H1 (cell line): ENCODE measurements around the gene MANBA. TPM values are rescaled to one million over a fixed set of nuclear protein-coding genes. Genes with fewer than 3 reads are reported as not detected.

Experiments
- CTCF ChIA-PET: fragments of 300-600 bp; sonication (Branson Sonifier 250); formaldehyde crosslinking; loops from one replicate; lab custom pipeline; 2021; ENCODE audit not compliant: partially characterized antibody; lab: Charles Lee
- POLR2A ChIA-PET: fragments of 300-600 bp; sonication (Branson Sonifier 250); formaldehyde crosslinking; loops from one replicate; lab custom pipeline; 2021; ENCODE audit warnings: inconsistent platforms; ENCODE audit not compliant: partially characterized antibody; lab: Charles Lee
- DNase-seq, 2 experiments: peaks; one replicate each; pipeline versions ENCODE4 v3.0.0 to v3.0.0-alpha.2; 2010 to 2022; ENCODE audit warnings: low spot score in 2 of 2, low read depth in 1 of 2, mixed read lengths in 1 of 2
- FAIRE-seq: peaks from 2 replicates; lab custom pipeline; 2011; peaks lifted over from hg19 to GRCh38; lab: Jason Lieb, UNC
- H2AFZ ChIP-seq: 2 replicates; pipeline ENCODE4 v1.8.1; 2012; ENCODE audit warnings: low read length, inconsistent platforms
- H2AK5ac ChIP-seq: 2 replicates; pipeline ENCODE4 v1.6.1; 2013; ENCODE audit warnings: low read depth, low read length
- H2BK120ac ChIP-seq: replicated peaks from 2 replicates; pipeline ENCODE3; 2013; ENCODE audit warnings: low read depth, low read length, inconsistent platforms
- H2BK12ac ChIP-seq: 2 replicates; pipeline ENCODE4 v1.6.1; 2013; ENCODE audit warnings: low read depth, low read length
- H2BK15ac ChIP-seq: 2 replicates; pipeline ENCODE4 v1.6.1; 2013; ENCODE audit warnings: low read length
- H2BK20ac ChIP-seq: 2 replicates; pipeline ENCODE4 v1.6.1; 2013; ENCODE audit warnings: low read length
- H2BK5ac ChIP-seq: 2 replicates; pipeline ENCODE4 v1.6.1; 2013; ENCODE audit warnings: low read depth, low read length
- H3K14ac ChIP-seq: 2 replicates; pipeline ENCODE4 v1.6.1; 2013; ENCODE audit warnings: inconsistent platforms; ENCODE audit not compliant: insufficient read length
- H3K18ac ChIP-seq: 2 replicates; pipeline ENCODE4 v1.6.1; 2013; ENCODE audit warnings: low read length; ENCODE audit errors: extremely low read depth
- H3K23ac ChIP-seq: 2 replicates; pipeline ENCODE4 v1.6.1; 2013; ENCODE audit warnings: inconsistent platforms; ENCODE audit not compliant: insufficient read length
- H3K23me2 ChIP-seq: 2 replicates; pipeline ENCODE4 v1.6.1; 2013; ENCODE audit warnings: low read depth, low read length
- H3K27ac ChIP-seq: 2 replicates; pipeline ENCODE4 v1.6.1; 2011; ENCODE audit warnings: low read depth, low read length, inconsistent platforms
- H3K27me3 ChIP-seq, 4 experiments: replicated peaks in 1 of 4; 1 replicate in 1 of 4; 2 replicates in 3 of 4; pipeline versions ENCODE4 v1.6.1 to v1.8.1; 2011 to 2013; ENCODE audit warnings: low read length in 3 of 4, mild to moderate bottlenecking in 3 of 4, inconsistent platforms in 2 of 4, mixed read lengths in 2 of 4, moderate library complexity in 1 of 4; ENCODE audit not compliant: control insufficient read depth in 3 of 4, insufficient read depth in 3 of 4; ENCODE audit errors: extremely low read depth in 1 of 4
- H3K36me3 ChIP-seq, 4 experiments: 2 replicates each; pipeline versions ENCODE4 v1.6.1 to v1.8.1; 2011 to 2013; ENCODE audit warnings: mild to moderate bottlenecking in 4 of 4, low read length in 3 of 4, moderate library complexity in 2 of 4, control low read depth in 1 of 4, inconsistent platforms in 1 of 4; ENCODE audit not compliant: insufficient read depth in 4 of 4, control insufficient read depth in 2 of 4
- H3K4ac ChIP-seq: replicated peaks from 2 replicates; pipeline ENCODE3; 2013; ENCODE audit warnings: low read length, low read depth, mixed read lengths, inconsistent platforms; ENCODE audit not compliant: insufficient read length
- H3K4me1 ChIP-seq, 4 experiments: replicated peaks in 1 of 4; 1 replicate in 1 of 4; 2 replicates in 3 of 4; pipeline versions ENCODE4 v1.6.1 to v1.8.1; 2011 to 2013; ENCODE audit warnings: low read length in 3 of 4, inconsistent platforms in 2 of 4, mixed read lengths in 1 of 4; ENCODE audit not compliant: insufficient read depth in 4 of 4, control insufficient read depth in 3 of 4
- H3K4me2 ChIP-seq, 2 experiments: 2 replicates each; pipeline versions ENCODE4 v1.6.1 to v1.8.1; 2011 to 2013; ENCODE audit warnings: low read depth in 2 of 2, low read length in 2 of 2, control low read depth in 1 of 2, inconsistent platforms in 1 of 2, mild to moderate bottlenecking in 1 of 2; ENCODE audit not compliant: insufficient read depth in 1 of 2
- H3K4me3 ChIP-seq, 4 experiments: fragments of 200-600, 300-600 bp in 1 of 4; sonication (generic), shearing (Covaris generic), sonication (Bioruptor Twin) in 1 of 4; 2 replicates each; pipeline versions ENCODE4 v1.5.1 to v1.8.1; 2011 to 2016; ENCODE audit warnings: low read length in 4 of 4, low read depth in 3 of 4, control low read depth in 2 of 4, inconsistent platforms in 2 of 4, mild to moderate bottlenecking in 2 of 4, mixed read lengths in 1 of 4, moderate library complexity in 1 of 4; ENCODE audit not compliant: insufficient read depth in 2 of 4; ENCODE audit errors: extremely low read depth in 1 of 4
- H3K56ac ChIP-seq: replicated peaks from 2 replicates; pipeline ENCODE3; 2013; ENCODE audit warnings: low read depth, mild to moderate bottlenecking, mixed read lengths, low read length, inconsistent platforms; ENCODE audit not compliant: insufficient read length
- H3K79me1 ChIP-seq: 2 replicates; pipeline ENCODE4 v1.6.1; 2013; ENCODE audit warnings: low read depth, low read length, control low read depth
- H3K79me2 ChIP-seq, 2 experiments: 2 replicates each; pipeline versions ENCODE4 v1.6.1 to v1.8.1; 2012 to 2013; ENCODE audit warnings: low read length in 2 of 2, mild to moderate bottlenecking in 2 of 2, inconsistent platforms in 1 of 2; ENCODE audit not compliant: insufficient read depth in 2 of 2, control insufficient read depth in 1 of 2
- H3K9ac ChIP-seq, 4 experiments: replicated peaks in 1 of 4; 1 replicate in 1 of 4; 2 replicates in 3 of 4; pipeline versions ENCODE4 v1.6.1 to v1.8.1; 2011 to 2013; ENCODE audit warnings: low read depth in 3 of 4, low read length in 3 of 4, control low read depth in 2 of 4, mild to moderate bottlenecking in 2 of 4, moderate library complexity in 2 of 4, inconsistent platforms in 1 of 4; ENCODE audit errors: extremely low read depth in 1 of 4
- H3K9me3 ChIP-seq, 2 experiments: 2 replicates each; pipeline versions ENCODE4 v1.6.1 to v1.8.1; 2012 to 2013; ENCODE audit warnings: mild to moderate bottlenecking in 2 of 2, moderate library complexity in 2 of 2, control low read depth in 1 of 2, inconsistent platforms in 1 of 2, low read depth in 1 of 2, low read length in 1 of 2, mixed read lengths in 1 of 2; ENCODE audit not compliant: insufficient read depth in 2 of 2
- H4K20me1 ChIP-seq, 2 experiments: replicated peaks in 1 of 2; 2 replicates each; pipeline versions ENCODE3 to v1.8.1; 2011 to 2013; ENCODE audit warnings: inconsistent platforms in 2 of 2, low read length in 2 of 2, mild to moderate bottlenecking in 1 of 2; ENCODE audit not compliant: insufficient read depth in 2 of 2, control insufficient read depth in 1 of 2
- H4K5ac ChIP-seq: 2 replicates; pipeline ENCODE4 v1.6.1; 2013; ENCODE audit warnings: low read length, low read depth, mixed read lengths, inconsistent platforms; ENCODE audit not compliant: insufficient read length
- H4K8ac ChIP-seq: 2 replicates; pipeline ENCODE4 v1.8.0; 2013; ENCODE audit warnings: mild to moderate bottlenecking, moderate library complexity, low read length, inconsistent platforms; ENCODE audit not compliant: insufficient read depth; ENCODE audit errors: extremely low read depth
- H4K91ac ChIP-seq: replicated peaks from 2 replicates; pipeline ENCODE3; 2013; ENCODE audit warnings: low read length, mixed read lengths, inconsistent platforms; ENCODE audit not compliant: insufficient read length
- JUND ChIP-seq: IDR thresholded peaks from 2 replicates; pipeline ENCODE4 v1.6.1; 2011; ENCODE audit warnings: mild to moderate bottlenecking, improper control_type of control experiment, low read length
- POLR2AphosphoS5 ChIP-seq: IDR thresholded peaks from 2 replicates; pipeline ENCODE4 v1.6.1; 2011; ENCODE audit warnings: low read depth, low read length
- WGBS, 2 experiments: shearing (Covaris generic) in 1 of 2; methylation state at CpG; one replicate each; pipeline versions ENCODE4 v1.1.6 to v1.1.7; 2013 to 2015; ENCODE audit warnings: low lambda C conversion rate in 2 of 2, mixed read lengths in 2 of 2, inconsistent platforms in 1 of 2, low coverage in 1 of 2, missing lambda C conversion rate in 1 of 2; ENCODE audit not compliant: insufficient replicate concordance in 2 of 2, insufficient coverage in 1 of 2, insufficient read length in 1 of 2; ENCODE audit errors: extremely low coverage in 1 of 2, missing lambda C conversion rate in 1 of 2; 5-methylcytosine and 5-hydroxymethylcytosine counted together
- polyA plus RNA-seq, 7 experiments: library from polyadenylated mRNA; depleted of rRNA in 3 of 7; stranded (reverse) in 5 of 7; unstranded in 2 of 7; fragments of >200 nt in 5 of 7; fragments of 200-250 nt in 2 of 7; gene quantifications; 1 replicate in 5 of 7; 2 replicates in 1 of 7; 4 replicates in 1 of 7; pipeline versions ENCODE4 v1.2.1 to v1.2.3, GENCODE V29; 2011 to 2013; ENCODE audit warnings: missing spikeins in 2 of 7, mixed read lengths in 2 of 7
- total RNA-seq: library from RNA; stranded (reverse); fragmentation: NEBNext Ultra II Directional; extraction: Animal tissue kit (Norgen Biotek cat#: 25700); gene quantifications from 2 replicates; pipeline ENCODE4 v1.2.1, GENCODE V29; 2021

The MANBA gene
- total and polyA plus RNA-seq, 2 of the 8 experiments (the other 6 are each of a cell fraction or from before 2014, with no cell fraction given), result 22.9 to 27.8 TPM

GRCh38 chr4:102791318-102791835 lies 30.6 kb upstream of the MANBA start:
- H3K36me3 ChIP-seq, result peaks cover 0 to 13% (median 4%) of the 10 kb centered on the region in 4 experiments; a peak in 3 of 8 replicates
- no peak overlapping the region for H3K27ac ChIP-seq
- DNase-seq (no peak), FAIRE-seq (no peak)
- CTCF ChIA-PET, result interaction anchor here (1.8 kb wide), 1 partner anchor 241 kb away, joined by 4 read pairs; no protein-coding TSS in a partner anchor
- no peak overlapping the region for H2BK120ac ChIP-seq
- no peaks in the 10 kb centered on the region for H3K27me3 ChIP-seq
- no peak for TF ChIP-seq JUND
- TF ChIP-seq POLR2AphosphoS5, result peak; percentile 59; the same call in 1 of the 2 replicates
- no peak overlapping the region for H4K91ac ChIP-seq
- 0 out of 7 replicates have a peak, but pooled peaks cover 0 to 3% (median 0%) of the 10 kb centered on the region in 4 experiments for H3K4me1 ChIP-seq
- peaks cover 3 to 4% of the 10 kb centered on the region in 2 experiments for H4K20me1 ChIP-seq
- H3K14ac ChIP-seq, result no peak overlapping the region
- H3K79me1 ChIP-seq, result no peaks in the 10 kb centered on the region
- H3K4ac ChIP-seq, result no peak overlapping the region
- no peak overlapping the region for H2AFZ ChIP-seq
- H3K4me3 ChIP-seq, result no peak overlapping the region
- no peak overlapping the region for H2BK12ac ChIP-seq
- H3K18ac ChIP-seq, result no peak overlapping the region
- H2BK5ac ChIP-seq, result no peak overlapping the region
- WGBS, 2 experiments, result 89% methylated on average over 7 of the region's 7 CpGs; no CpG with 5 or more reads in 1 of the 2 experiments
- no peaks in the 10 kb centered on the region for H3K9me3 ChIP-seq
- no peak overlapping the region for H2BK15ac ChIP-seq
- no peak overlapping the region for H2BK20ac ChIP-seq
- H3K79me2 ChIP-seq, result no peaks in the 10 kb centered on the region
- peak overlapping the region; percentile 1; the same call in 1 of the 2 replicates for H4K8ac ChIP-seq
- no peak overlapping the region for H3K23ac ChIP-seq
- no peak overlapping the region for H2AK5ac ChIP-seq
- H3K9ac ChIP-seq, result no peak overlapping the region
- H3K23me2 ChIP-seq, result no peaks in the 10 kb centered on the region
- H4K5ac ChIP-seq, result no peak overlapping the region
- no peak overlapping the region for H3K4me2 ChIP-seq
- H3K56ac ChIP-seq, result no peak overlapping the region
- POLR2A ChIA-PET, result interaction anchor here (1.2 to 4.9 kb wide), 12 partner anchors 9 to 174 kb away, joined by 3 to 36 read pairs (median 5); partner anchors contain the start of genes MANBA and UBE2D3
